Fibroblast of lung (primary cell): ENCODE data around the gene SPAAR. TPM values are rescaled to one million over a fixed set of nuclear protein-coding genes. Genes with fewer than 3 reads are reported as not detected.

Source experiments
- DNase-seq, 2 donors: peaks; one replicate each; pipeline versions ENCODE4 v3.0.0 to v3.0.0-alpha.2; 2010; ENCODE audit warnings: low read depth in 2 of 2
- H2AFZ ChIP-seq: 2 replicates; pipeline ENCODE4 v1.5.1; 2012; ENCODE audit warnings: low read length, control low read depth, inconsistent platforms
- H3K27ac ChIP-seq: 2 replicates; pipeline ENCODE4 v1.5.1; 2011; ENCODE audit warnings: low read length, control low read depth; ENCODE audit not compliant: insufficient read depth
- H3K27me3 ChIP-seq: 2 replicates; pipeline ENCODE4 v1.5.1; 2011; ENCODE audit warnings: mild to moderate bottlenecking, low read length; ENCODE audit not compliant: control insufficient read depth, insufficient read depth
- H3K36me3 ChIP-seq: 2 replicates; pipeline ENCODE4 v1.5.1; 2011; ENCODE audit warnings: low read length; ENCODE audit not compliant: control insufficient read depth, insufficient read depth
- H3K4me1 ChIP-seq: 2 replicates; pipeline ENCODE4 v1.5.1; 2011; ENCODE audit warnings: low read length; ENCODE audit not compliant: control insufficient read depth, insufficient read depth; ENCODE audit errors: extremely low read depth
- H3K4me2 ChIP-seq: 2 replicates; pipeline ENCODE4 v1.5.1; 2011; ENCODE audit warnings: low read length, control low read depth; ENCODE audit not compliant: insufficient read depth; ENCODE audit errors: extremely low read depth
- H3K4me3 ChIP-seq, 4 experiments: fragments of 200-600 bp in 1 of 4; sonication (generic) in 1 of 4; replicated peaks in 1 of 4; 2 replicates each; pipeline ENCODE4 v1.5.1; 2011 to 2016; ENCODE audit warnings: low read length in 4 of 4, low read depth in 3 of 4, mild to moderate bottlenecking in 3 of 4, control low read depth in 2 of 4, inconsistent platforms in 1 of 4, mixed read lengths in 1 of 4; ENCODE audit not compliant: insufficient read depth in 1 of 4; ENCODE audit errors: control extremely low read depth in 1 of 4
- H3K79me2 ChIP-seq: 2 replicates; pipeline ENCODE4 v1.5.1; 2012; ENCODE audit warnings: mild to moderate bottlenecking, low read length, inconsistent platforms; ENCODE audit not compliant: control insufficient read depth, insufficient read depth
- H3K9ac ChIP-seq: 2 replicates; pipeline ENCODE4 v1.5.1; 2011; ENCODE audit warnings: mild to moderate bottlenecking, low read length, control low read depth; ENCODE audit not compliant: insufficient read depth
- H3K9me3 ChIP-seq: 2 replicates; pipeline ENCODE4 v1.5.1; 2012; ENCODE audit warnings: low read depth, low read length; ENCODE audit not compliant: control insufficient read depth, insufficient read depth
- H4K20me1 ChIP-seq: 2 replicates; pipeline ENCODE4 v1.5.1; 2011; ENCODE audit warnings: low read length; ENCODE audit not compliant: control insufficient read depth, insufficient read depth; ENCODE audit errors: extremely low read depth
- EZH2 ChIP-seq: IDR thresholded peaks from 2 replicates; pipeline ENCODE4 v1.5.1; 2012; ENCODE audit warnings: low read length, control low read depth, mild to moderate bottlenecking; ENCODE audit errors: missing control alignments
- polyA plus RNA-seq, 2 donors: library from polyadenylated mRNA; depleted of rRNA in 1 of 2; stranded (reverse) in 1 of 2; unstranded in 1 of 2; fragments of >200 nt; gene quantifications; 2 replicates each; pipeline ENCODE4 v1.2.1, GENCODE V29; 2011 to 2012; ENCODE audit warnings: missing spikeins in 1 of 2
- total RNA-seq: library from RNA; depleted of rRNA; stranded (reverse); fragments of >200 nt; gene quantifications from 2 replicates; pipeline ENCODE4 v1.2.1, GENCODE V29; 2014
- TF ChIP-seq, protein P1 (sequence below), 2 donors: IDR thresholded peaks in 1 of 2; conservative IDR thresholded peaks in 1 of 2; 1 replicate in 1 of 2; 2 replicates in 1 of 2; pipeline ENCODE4 v1.5.1; 2011 to 2012; ENCODE audit warnings: low read length in 2 of 2, control low read depth in 1 of 2, inconsistent platforms in 1 of 2, low read depth in 1 of 2, mild to moderate bottlenecking in 1 of 2

SPAAR gene
- total and polyA plus RNA-seq, 2 donors (not counting 1 experiment from before 2014, with no cell fraction given) = 0.17 to 0.41 TPM

DNA sequence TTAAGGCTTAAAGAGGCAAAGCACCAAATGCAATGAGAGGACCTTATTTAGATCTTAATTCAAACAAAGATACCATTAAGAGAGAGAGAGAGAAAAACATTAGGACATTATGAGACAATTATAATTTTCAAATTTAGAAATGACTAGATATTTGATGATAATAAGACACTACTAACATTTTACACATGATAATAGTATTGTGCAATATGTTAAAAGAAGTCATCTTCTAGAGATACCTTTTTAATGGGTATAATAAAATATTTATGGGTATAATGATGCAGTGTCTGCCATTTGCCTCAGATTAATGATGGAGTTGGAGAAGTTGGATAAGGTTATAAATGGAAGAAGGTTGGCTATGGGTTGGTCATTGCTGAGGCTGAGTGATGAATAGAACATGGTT is 21.2 kb downstream of the SPAAR start:
- Histone ChIP-seq H3K27me3 (no peaks in the 10 kb centered on the region), H2AFZ (no peak overlapping the region), H3K9ac (no peak overlapping the region), H3K4me2 (no peak overlapping the region), H3K4me1 (peaks cover 7% of the 10 kb centered on the region), H3K36me3 (no peaks in the 10 kb centered on the region), H3K9me3 (no peaks in the 10 kb centered on the region), H3K4me3 (no peak overlapping the region), H4K20me1 (no peaks in the 10 kb centered on the region), H3K79me2 (no peaks in the 10 kb centered on the region), H3K27ac (no peak overlapping the region)
- TF ChIP-seq EZH2 = no peak
- TF ChIP-seq, protein P1, sequence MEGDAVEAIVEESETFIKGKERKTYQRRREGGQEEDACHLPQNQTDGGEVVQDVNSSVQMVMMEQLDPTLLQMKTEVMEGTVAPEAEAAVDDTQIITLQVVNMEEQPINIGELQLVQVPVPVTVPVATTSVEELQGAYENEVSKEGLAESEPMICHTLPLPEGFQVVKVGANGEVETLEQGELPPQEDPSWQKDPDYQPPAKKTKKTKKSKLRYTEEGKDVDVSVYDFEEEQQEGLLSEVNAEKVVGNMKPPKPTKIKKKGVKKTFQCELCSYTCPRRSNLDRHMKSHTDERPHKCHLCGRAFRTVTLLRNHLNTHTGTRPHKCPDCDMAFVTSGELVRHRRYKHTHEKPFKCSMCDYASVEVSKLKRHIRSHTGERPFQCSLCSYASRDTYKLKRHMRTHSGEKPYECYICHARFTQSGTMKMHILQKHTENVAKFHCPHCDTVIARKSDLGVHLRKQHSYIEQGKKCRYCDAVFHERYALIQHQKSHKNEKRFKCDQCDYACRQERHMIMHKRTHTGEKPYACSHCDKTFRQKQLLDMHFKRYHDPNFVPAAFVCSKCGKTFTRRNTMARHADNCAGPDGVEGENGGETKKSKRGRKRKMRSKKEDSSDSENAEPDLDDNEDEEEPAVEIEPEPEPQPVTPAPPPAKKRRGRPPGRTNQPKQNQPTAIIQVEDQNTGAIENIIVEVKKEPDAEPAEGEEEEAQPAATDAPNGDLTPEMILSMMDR (conservative IDR thresholded peaks at IDR 0.05 in 1 of 2, IDR thresholded peaks at IDR 0.05 in 1 of 2; ENCODE audit: low read depth in 1 of 2, low read length in 2 of 2) = no peak
- no peak for DNase-seq

DNA sequence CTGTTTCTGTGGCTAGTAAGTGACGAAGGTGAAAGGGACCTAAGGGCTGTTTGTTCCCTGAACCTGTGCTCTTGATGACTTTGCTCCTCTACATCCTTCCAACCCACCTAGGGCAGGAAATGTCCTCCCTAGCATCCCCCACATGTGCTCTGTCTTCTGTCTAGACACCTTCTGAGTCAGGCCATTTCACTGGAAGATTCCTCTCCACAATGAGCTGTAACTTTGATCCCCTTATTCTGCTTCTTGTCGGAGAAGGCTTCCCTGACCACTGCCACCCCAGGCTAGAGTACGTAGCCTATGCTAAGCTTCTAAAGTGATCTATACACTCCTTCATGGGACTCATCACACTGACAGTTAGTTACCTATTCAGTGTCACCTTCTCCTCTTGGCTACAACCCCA is 21.7 kb downstream of the SPAAR start:
- Histone ChIP-seq H3K27me3 (no peaks in the 10 kb centered on the region), H3K4me3 (no peak overlapping the region), H3K4me1 (peaks cover 7% of the 10 kb centered on the region), H3K4me2 (no peak overlapping the region), H3K9ac (no peak overlapping the region), H3K79me2 (no peaks in the 10 kb centered on the region), H3K9me3 (no peaks in the 10 kb centered on the region), H4K20me1 (no peaks in the 10 kb centered on the region), H3K36me3 (no peaks in the 10 kb centered on the region), H3K27ac (no peak overlapping the region), H2AFZ (no peak overlapping the region)
- DNase-seq = peak in 1 of 2 donors; percentile 60
- TF ChIP-seq, protein P1 (conservative IDR thresholded peaks at IDR 0.05 in 1 of 2, IDR thresholded peaks at IDR 0.05 in 1 of 2; ENCODE audit: low read depth in 1 of 2, low read length in 2 of 2) = no peak
- TF ChIP-seq EZH2 = no peak

DNA sequence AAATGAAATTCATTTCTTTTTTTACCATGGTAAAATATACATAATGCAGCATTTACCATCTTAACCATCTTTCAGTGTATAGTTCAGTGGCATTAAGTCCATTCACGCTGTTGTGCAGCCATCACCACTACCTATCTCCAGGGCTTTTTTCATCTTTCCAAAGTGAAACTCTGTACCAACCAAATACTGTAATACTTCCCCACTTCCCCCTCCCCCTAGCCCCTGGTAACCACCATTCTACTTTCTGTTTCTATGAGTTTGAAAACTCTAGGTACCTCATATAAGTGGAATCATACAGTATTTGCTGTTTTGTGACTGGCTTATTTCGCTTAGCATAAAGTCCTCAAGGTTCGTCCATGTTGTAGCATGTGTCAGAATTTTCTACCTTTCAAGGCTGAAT is 23.4 kb downstream of the SPAAR start:
- no peak overlapping the region for H3K27ac ChIP-seq
- H3K9ac ChIP-seq = no peak overlapping the region
- H3K36me3 ChIP-seq = no peaks in the 10 kb centered on the region
- peaks cover 17% of the 10 kb centered on the region for H3K4me1 ChIP-seq
- no peak overlapping the region for H3K4me3 ChIP-seq
- no peak overlapping the region for H2AFZ ChIP-seq
- H3K4me2 ChIP-seq = no peak overlapping the region
- no peak for DNase-seq
- H4K20me1 ChIP-seq = no peaks in the 10 kb centered on the region
- H3K27me3 ChIP-seq = no peaks in the 10 kb centered on the region
- no peaks in the 10 kb centered on the region for H3K9me3 ChIP-seq
- no peaks in the 10 kb centered on the region for H3K79me2 ChIP-seq
- no peak for TF ChIP-seq EZH2
- TF ChIP-seq, protein P1 (conservative IDR thresholded peaks at IDR 0.05 in 1 of 2, IDR thresholded peaks at IDR 0.05 in 1 of 2; ENCODE audit: low read depth in 1 of 2, low read length in 2 of 2) = no peak
